GM21786 (cell line): Measurements from ENCODE around the gene EPS8.

Experiments
- ATAC-seq: cut with Tn5 transposase; IDR thresholded peaks from one replicate; pipeline ENCODE4 v1.9.1; 2021; ENCODE audit not compliant: unreplicated experiment

EPS8 gene

DNA sequence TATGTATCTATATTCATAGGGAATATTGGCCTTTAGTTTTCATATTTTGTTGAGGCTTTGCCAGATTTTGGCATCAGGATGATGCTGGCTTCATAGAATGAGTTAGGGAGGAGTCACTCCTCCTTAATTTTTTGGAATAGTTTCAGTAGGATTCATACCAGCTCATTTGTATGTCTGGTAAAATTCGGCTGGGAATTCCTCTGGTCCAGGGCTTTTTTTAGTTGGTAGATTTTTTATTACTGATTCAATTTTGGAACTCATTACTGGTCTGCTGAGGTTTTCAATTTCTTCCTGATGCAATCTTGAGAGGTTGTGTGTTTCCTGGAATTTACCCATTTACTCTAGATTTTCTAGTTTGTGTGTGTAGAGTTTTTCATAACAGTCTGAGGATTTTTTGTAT lies 175.2 kb downstream of the EPS8 start:
- no peak for ATAC-seq

DNA sequence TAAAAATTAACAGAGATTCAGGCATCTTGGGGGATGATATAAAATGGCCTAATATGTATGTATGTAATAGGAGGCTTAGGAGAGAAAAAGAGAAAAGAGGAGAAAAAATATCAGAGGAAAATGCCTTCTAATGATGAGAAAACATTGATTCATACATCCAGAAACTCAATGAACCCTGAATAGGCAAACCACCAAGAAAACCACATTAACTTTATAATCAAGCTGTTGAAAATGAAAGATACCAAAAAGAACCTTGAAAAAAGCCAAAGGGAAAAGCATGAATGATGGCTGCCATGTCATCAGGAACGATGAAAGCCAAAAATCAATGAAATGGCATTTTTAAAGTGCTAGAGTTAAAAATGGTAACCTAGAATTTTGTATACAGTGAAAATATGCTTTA lies 180.2 kb downstream of the EPS8 start:
- no peak for ATAC-seq

DNA sequence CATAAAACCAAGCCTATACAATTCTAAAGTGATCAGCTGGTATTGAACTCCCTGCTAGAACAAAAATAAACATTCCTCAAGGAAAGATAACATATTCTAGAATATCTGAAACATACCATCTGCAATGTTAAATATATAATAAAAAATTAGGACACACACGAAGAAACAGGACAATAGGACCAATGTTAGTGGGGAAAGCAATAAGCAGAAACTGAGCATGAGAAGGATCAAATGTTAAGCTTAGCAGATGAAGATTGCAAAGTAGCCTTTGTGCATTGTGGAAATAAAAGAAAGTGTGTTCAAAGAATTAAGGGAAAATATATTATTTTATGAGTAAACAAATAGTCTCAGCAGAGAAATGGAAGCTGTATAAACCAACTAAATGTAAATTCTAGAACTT lies 180.8 kb downstream of the EPS8 start:
- ATAC-seq: no peak

DNA sequence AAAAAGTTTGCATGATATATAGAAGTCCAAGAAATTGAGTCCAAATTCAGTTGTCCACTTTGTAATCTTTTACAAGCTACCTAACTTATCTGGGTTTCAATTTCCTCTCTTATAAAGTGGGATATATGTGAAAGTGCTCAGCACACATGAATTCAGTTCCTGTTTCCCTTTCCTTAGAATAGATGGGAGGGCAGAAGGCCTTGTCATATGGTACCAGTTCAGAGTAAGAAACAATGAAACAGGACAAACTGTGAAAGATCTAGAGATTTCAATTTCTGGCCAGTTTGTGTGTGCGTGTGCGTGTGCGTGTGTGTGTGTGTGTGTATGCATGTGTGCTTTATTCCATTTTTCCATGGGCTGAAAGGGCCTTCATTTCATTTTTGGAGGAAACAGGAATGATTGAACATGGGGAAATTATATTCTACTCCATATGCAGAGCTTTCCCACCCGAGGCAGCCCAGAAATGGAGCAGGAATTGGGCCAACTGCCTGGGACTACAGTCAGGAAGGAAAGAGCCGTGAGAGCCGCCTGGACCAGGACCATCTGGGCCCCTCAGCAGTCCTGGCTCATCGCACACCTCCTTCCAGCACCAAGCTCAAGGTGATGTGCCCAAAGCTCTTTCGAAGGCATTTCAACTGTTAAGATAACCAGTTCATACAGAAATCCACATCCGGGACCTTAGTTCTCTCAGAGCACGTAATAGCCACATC lies 183.2 kb downstream of the EPS8 start:
- ATAC-seq: no peak

- ATAC-seq: no peak
Observed at GRCh38 chr12:15603474-15604085, 185.6 kb downstream of the EPS8 start.

DNA sequence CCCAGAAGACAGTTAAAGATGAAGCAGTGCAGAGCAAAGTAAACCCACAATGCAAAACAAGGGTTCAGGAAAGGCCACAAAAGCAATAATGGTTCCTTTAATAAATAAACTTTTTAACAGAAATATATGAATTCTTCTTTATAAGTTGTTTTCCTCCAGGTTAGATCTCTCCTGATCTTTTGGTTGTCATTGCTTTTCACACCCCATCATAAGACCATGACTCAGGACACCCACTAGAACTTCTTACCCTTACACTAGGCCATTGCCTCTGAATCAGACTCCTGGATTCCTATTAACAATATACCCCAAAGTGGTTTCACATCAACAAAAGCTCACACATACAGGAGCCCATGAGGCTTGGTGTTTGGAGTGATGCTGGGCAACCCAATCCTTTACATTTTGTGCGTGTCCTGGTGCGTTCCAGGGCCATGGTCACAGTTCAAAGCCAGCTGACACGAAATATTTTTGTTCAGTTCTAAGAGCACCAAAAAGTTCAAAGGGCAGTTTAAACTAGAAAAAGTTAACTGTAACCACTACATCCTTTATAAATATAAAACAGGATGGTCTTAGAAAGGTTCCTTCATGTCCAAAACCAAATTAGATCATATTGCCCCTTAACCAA lies 187.0 kb downstream of the EPS8 start:
- ATAC-seq: no peak

DNA sequence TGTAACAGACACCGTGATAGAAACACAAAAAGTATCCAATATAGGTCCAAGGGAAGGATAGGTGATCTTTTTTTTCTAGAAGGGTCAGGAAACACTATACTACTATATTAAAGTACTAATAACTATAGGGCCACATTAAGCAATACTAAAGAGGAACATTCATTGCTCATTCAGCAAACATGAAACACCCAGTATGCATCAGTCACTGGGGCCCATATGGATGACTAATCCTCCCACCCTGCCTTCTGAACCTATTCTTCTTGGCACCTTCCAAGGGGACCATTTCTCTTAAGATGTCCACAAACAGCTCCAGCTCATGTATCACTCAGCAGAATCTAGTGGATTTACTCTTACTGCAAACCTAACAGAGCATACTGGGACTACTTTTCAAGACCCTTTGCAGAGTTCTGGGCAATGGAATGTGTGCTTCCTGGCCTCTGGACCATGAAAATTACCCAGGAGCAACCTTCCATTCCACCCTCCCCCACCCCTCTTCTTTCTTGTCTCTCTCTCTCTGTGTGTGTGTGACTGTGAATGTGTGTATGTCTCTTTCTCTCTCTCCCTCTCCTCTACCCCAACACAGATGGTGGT lies 187.9 kb downstream of the EPS8 start:
- ATAC-seq: no peak

GRCh38 chr12:15600223-15600935 lies 188.8 kb downstream of the EPS8 start:
- ATAC-seq: no peak

DNA sequence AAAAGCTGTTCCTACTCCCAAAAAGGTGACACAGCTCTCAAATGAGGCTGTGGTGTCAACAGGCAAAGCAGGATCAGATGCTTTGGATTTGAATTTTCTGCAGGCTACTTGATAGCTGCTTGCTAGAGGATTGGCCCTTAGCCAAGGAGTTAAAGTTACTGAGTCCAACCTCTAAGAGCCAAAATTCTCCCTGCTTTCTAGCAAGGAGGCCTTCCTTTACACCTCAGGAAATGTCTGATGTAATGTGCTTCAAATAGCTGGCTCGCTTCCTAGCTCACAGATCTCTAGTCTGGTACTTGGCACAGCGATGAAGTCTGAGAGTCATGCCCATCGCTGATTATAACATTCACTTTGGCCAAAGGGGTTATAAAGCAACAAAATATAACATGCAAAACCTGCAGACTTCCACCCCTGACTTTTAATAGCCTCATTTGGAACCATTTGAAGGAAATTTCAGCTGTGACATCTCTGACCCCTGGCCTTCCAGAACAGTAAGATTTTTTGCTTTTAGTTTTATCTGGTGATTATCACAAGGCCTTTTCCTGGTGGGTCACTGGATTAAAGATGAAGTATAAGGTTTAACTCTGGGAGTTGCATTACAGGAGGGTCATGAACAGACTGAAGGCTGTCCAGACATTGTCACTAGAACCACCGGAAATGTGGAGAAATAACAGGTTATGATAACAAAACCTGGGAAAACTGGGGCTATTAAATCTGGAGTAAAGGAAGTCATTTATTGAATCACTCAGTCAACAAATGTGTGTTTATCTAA lies 189.7 kb downstream of the EPS8 start:
- ATAC-seq: no peak

DNA sequence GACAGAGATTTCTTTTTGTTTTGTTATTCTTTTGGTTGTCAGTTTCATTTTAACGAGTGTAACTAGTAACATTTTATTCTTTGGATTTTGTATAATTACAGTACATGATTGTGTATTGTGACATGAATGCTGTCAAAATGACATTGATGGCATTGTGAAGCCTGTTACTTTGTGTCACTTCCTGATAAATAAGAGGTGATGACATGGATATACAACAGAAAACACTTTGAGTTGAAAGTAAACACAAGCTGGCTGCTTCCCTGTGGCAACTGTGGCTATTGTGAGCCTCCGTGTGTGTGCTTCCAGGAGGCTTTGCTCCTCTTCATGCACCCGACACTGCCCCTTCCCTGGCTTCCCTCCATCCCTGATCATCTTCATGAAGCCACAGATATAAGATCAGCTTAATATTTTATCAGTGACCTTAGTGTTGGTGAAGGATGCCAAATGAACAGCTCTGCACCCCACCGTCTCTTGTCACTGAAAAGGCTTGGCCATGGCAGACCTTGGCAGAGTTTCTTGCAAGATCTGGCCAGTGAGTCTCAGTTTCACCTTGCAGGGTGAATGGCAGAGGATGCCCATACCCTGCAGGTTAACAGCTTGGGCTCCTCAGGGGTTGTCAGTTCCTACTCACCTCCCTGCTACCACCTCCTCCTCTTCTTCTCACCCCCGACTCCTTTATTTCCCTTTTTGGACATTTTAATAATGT lies 191.9 kb downstream of the EPS8 start:
- no peak for ATAC-seq

DNA sequence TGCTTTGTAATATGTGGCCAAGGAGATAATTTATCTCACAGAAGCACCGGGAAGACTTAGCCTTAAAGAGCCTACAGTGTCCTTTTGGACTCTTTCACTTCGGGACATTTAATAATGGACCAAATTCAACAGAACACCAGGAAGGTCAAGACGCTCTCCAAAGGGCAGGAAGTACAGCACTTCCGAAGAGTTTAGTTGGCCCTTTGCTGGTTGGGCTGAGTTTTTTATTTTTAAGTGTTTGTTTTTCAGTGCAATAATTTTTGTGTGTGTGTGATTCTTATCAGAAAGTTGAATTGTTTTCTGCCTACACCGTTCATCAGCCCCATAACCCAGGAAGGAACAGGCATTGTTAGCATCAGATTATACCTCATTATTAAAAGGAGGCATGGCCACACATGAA lies 193.0 kb downstream of the EPS8 start:
- ATAC-seq: no peak

- ATAC-seq: no peak
Observed at GRCh38 chr12:15592934-15593333, 196.3 kb downstream of the EPS8 start.

GRCh38 chr12:15591811-15592210 lies 197.4 kb downstream of the EPS8 start:
- ATAC-seq: no peak

- peak; percentile 93 for ATAC-seq
Observed at GRCh38 chr12:15590180-15590826, 198.9 kb downstream of the EPS8 start.

- no peak for ATAC-seq
Observed at GRCh38 chr12:15589328-15590032, 199.7 kb downstream of the EPS8 start.

- ATAC-seq: no peak
Observed at GRCh38 chr12:15584366-15585041, 204.7 kb downstream of the EPS8 start.

- ATAC-seq: no peak
Observed at GRCh38 chr12:15583804-15584203, 205.4 kb downstream of the EPS8 start.

GRCh38 chr12:15581006-15581405 lies 208.2 kb downstream of the EPS8 start:
- no peak for ATAC-seq
